RWPE2 (cell line): ENCODE data around the gene IL31RA.

Experiments
- ATAC-seq: fragments of 200-7000 bp; cut with Tn5 transposase; 3 replicates; pipeline ENCODE4 v1.9.1; 2021; ENCODE audit warnings: low read depth
- DNase-seq: peaks from one replicate; pipeline ENCODE4 v3.0.0-alpha.2; 2020; ENCODE audit warnings: low spot score
- H3K27ac ChIP-seq: fragments of 450-650 bp; 2 replicates; pipeline ENCODE4 v1.5.1; 2017; ENCODE audit warnings: mild to moderate bottlenecking; ENCODE audit not compliant: poor library complexity, severe bottlenecking
- H3K27me3 ChIP-seq: fragments of 250-450 bp; sonication (Bioruptor Pico); 2 replicates; pipeline ENCODE4 v1.5.1; 2021; ENCODE audit warnings: mild to moderate bottlenecking, moderate library complexity; ENCODE audit not compliant: insufficient read depth, poor library complexity, severe bottlenecking
- H3K36me3 ChIP-seq: fragments of 250-450 bp; sonication (Bioruptor Pico); 2 replicates; pipeline ENCODE4 v1.5.1; 2020; ENCODE audit warnings: low read depth, mild to moderate bottlenecking, moderate library complexity
- H3K4me1 ChIP-seq: fragments of 250-450 bp; sonication (Bioruptor Pico); 2 replicates; pipeline ENCODE4 v1.5.1; 2021; ENCODE audit warnings: mild to moderate bottlenecking, moderate library complexity; ENCODE audit not compliant: insufficient read depth, poor library complexity, severe bottlenecking
- H3K4me3 ChIP-seq: fragments of 250-450 bp; sonication (Bioruptor Pico); 2 replicates; pipeline ENCODE4 v1.5.1; 2021; ENCODE audit warnings: mild to moderate bottlenecking, moderate library complexity; ENCODE audit not compliant: severe bottlenecking
- H3K9me3 ChIP-seq: fragments of 250-450 bp; sonication (Bioruptor Pico); 2 replicates; pipeline ENCODE4 v1.5.1; 2021; ENCODE audit warnings: mild to moderate bottlenecking, moderate library complexity; ENCODE audit not compliant: severe bottlenecking
- TF ChIP-seq, protein P1 (sequence below): fragments of 450-650 bp; IDR thresholded peaks from one replicate; pipeline ENCODE4 v1.5.1; 2017; ENCODE audit warnings: mild to moderate bottlenecking, moderate library complexity; ENCODE audit not compliant: poor library complexity, severe bottlenecking

Gene IL31RA

DNA sequence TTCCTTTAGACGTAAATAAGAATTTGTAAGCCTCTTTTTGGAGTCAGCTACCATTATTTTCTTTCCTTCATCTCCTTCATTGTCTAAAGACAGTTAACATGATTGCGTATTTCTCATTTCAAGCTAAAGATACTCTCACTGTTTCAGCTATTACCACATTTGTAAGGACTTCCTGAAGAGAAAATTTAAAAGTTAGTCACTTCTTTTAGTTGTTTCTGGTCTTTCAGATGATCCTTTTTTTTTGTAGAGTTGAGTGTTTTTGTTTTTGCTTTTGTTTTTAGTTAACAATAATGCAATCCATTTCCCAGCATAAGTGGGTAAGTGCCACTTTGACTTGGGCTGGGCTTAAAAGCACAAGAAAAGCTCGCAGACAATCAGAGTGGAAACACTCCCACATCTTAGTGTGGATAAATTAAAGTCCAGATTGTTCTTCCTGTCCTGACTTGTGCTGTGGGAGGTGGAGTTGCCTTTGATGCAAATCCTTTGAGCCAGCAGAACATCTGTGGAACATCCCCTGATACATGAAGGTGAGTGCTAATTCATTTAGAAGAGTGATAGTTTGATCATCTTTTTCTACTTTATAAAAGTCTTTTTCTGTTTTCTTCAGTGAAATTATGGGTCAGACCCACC, 2.0 kb downstream of the IL31RA start:
- TF ChIP-seq, protein P1, sequence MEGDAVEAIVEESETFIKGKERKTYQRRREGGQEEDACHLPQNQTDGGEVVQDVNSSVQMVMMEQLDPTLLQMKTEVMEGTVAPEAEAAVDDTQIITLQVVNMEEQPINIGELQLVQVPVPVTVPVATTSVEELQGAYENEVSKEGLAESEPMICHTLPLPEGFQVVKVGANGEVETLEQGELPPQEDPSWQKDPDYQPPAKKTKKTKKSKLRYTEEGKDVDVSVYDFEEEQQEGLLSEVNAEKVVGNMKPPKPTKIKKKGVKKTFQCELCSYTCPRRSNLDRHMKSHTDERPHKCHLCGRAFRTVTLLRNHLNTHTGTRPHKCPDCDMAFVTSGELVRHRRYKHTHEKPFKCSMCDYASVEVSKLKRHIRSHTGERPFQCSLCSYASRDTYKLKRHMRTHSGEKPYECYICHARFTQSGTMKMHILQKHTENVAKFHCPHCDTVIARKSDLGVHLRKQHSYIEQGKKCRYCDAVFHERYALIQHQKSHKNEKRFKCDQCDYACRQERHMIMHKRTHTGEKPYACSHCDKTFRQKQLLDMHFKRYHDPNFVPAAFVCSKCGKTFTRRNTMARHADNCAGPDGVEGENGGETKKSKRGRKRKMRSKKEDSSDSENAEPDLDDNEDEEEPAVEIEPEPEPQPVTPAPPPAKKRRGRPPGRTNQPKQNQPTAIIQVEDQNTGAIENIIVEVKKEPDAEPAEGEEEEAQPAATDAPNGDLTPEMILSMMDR = no peak
- ATAC-seq = peak; percentile 52
- Histone ChIP-seq H3K27me3 (no peaks in the 10 kb centered on the region), H3K27ac (peak overlapping the region; percentile 70), H3K9me3 (no peaks in the 10 kb centered on the region), H3K4me3 (no peak overlapping the region), H3K4me1 (peaks cover 43% of the 10 kb centered on the region), H3K36me3 (no peaks in the 10 kb centered on the region)
- DNase-seq = no peak

DNA sequence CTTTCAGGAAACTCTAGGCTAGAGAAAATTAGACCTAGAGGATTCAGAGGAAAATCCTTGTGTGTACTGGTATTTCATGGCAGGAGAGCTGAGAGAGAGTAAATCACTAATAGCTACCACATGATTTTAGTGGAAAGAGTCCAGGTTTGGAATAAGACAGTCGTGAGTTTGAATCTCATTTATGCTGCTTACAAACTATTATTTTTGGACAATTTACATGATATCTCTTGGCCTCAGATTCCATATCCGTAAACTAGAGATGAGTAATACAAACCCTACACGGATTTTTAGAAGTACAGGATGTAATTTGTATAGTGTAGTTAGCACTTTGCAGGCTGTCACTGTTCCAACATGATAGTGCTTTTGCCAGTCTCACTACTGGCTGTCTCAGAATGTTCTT, 2.7 kb downstream of the IL31RA start:
- H3K36me3 ChIP-seq = no peaks in the 10 kb centered on the region
- H3K4me3 ChIP-seq = no peak overlapping the region
- TF ChIP-seq, protein P1 = no peak
- no peak for DNase-seq
- H3K27ac ChIP-seq = peak overlapping the region; percentile 70
- H3K4me1 ChIP-seq = peaks cover 41% of the 10 kb centered on the region
- no peak for ATAC-seq
- H3K9me3 ChIP-seq = no peaks in the 10 kb centered on the region
- H3K27me3 ChIP-seq = no peaks in the 10 kb centered on the region

GRCh38 chr5:55855509-55855908, 4.4 kb downstream of the IL31RA start:
- H3K9me3 ChIP-seq = no peaks in the 10 kb centered on the region
- H3K27ac ChIP-seq = no peak overlapping the region
- no peak overlapping the region for H3K4me3 ChIP-seq
- no peak for ATAC-seq
- no peaks in the 10 kb centered on the region for H3K27me3 ChIP-seq
- no peak for DNase-seq
- TF ChIP-seq, protein P1 = no peak
- peaks cover 4% of the 10 kb centered on the region; the same call in 1 of the 2 replicates for H3K36me3 ChIP-seq
- peaks cover 39% of the 10 kb centered on the region for H3K4me1 ChIP-seq

- ATAC-seq = no peak
- no peak for DNase-seq
- H3K4me1 ChIP-seq = peaks cover 29% of the 10 kb centered on the region
- no peak overlapping the region for H3K4me3 ChIP-seq
- H3K27me3 ChIP-seq = no peaks in the 10 kb centered on the region
- peaks cover 4% of the 10 kb centered on the region; the same call in 1 of the 2 replicates for H3K36me3 ChIP-seq
- H3K27ac ChIP-seq = no peak overlapping the region
- H3K9me3 ChIP-seq = no peaks in the 10 kb centered on the region
- TF ChIP-seq, protein P1 = no peak
Observed at GRCh38 chr5:55856516-55857246, 5.5 kb downstream of the IL31RA start.

GRCh38 chr5:55857247-55857640, 6.1 kb downstream of the IL31RA start:
- TF ChIP-seq, protein P1 = no peak
- Histone ChIP-seq H3K9me3 (no peaks in the 10 kb centered on the region), H3K36me3 (peaks cover 4% of the 10 kb centered on the region; the same call in 1 of the 2 replicates), H3K4me1 (peaks cover 23% of the 10 kb centered on the region), H3K27me3 (no peaks in the 10 kb centered on the region), H3K27ac (no peak overlapping the region), H3K4me3 (no peak overlapping the region)
- ATAC-seq (no peak), DNase-seq (no peak)
